Mucosa of descending colon (tissue), 3 donors: ENCODE results near the gene ATP8A2. TPM values are rescaled to one million over a fixed set of nuclear protein-coding genes. Genes with fewer than 3 reads are reported as not detected.

Experiments
- ATAC-seq: fragments of 200-7000 bp; cut with Tn5 transposase; one replicate; pipeline ENCODE4 v1.9.1; 2020; ENCODE audit warnings: mild to moderate bottlenecking, moderate library complexity
- DNase-seq, 3 donors: peaks; one replicate each; pipeline ENCODE4 v3.0.0-alpha.2; 2020
- H3K36me3 ChIP-seq: fragments of 200-600 bp; one replicate; pipeline ENCODE4 v1.8.0; 2021; ENCODE audit warnings: low read depth, mild to moderate bottlenecking
- H3K4me1 ChIP-seq: fragments of 200-600 bp; one replicate; pipeline ENCODE4 v1.8.0; 2021; ENCODE audit warnings: low read depth, mild to moderate bottlenecking
- H3K4me3 ChIP-seq: fragments of 200-600 bp; one replicate; pipeline ENCODE4 v1.8.0; 2021; ENCODE audit warnings: mild to moderate bottlenecking
- H3K9me3 ChIP-seq: fragments of 200-600 bp; one replicate; pipeline ENCODE4 v1.8.0; 2021; ENCODE audit warnings: mild to moderate bottlenecking
- intact Hi-C, 2 donors: fragments of 100-400 bp; cut with DNase I in 1 of 2; cut with micrococcal nuclease in 1 of 2; formaldehyde crosslinking; loops; one replicate each; pipeline versions ENCODE4 v1.11.0 to v1.11.1; 2022; cut with DNase I, micrococcal nuclease
- total RNA-seq, 3 donors: library from RNA; stranded (reverse); fragmentation: NEBNext Ultra II Directional in 2 of 3; extraction: Animal tissue kit (Norgen Biotek cat#: 25700) in 2 of 3; gene quantifications; one replicate each; pipeline versions ENCODE4 v1.2.1 to v1.2.4, GENCODE V29; 2021 to 2023
- TF ChIP-seq, protein P1 (sequence below): fragments of 200-600 bp; IDR thresholded peaks from one replicate; pipeline ENCODE4 v1.8.0; 2022; ENCODE audit warnings: antibody characterized with exemption, mild to moderate bottlenecking
- donor health status: DM: no; HTN: no; CAD: no; lungs with moderate emphysema.
- donor health status: DM: no; HTN: no; CAD: no.
- donor health status: DM: no; HTN: yes; CAD: no.

Gene ATP8A2
- total RNA-seq, 3 donors from 2014 or later: 0.22 to 3.6 (median 0.41) TPM

DNA sequence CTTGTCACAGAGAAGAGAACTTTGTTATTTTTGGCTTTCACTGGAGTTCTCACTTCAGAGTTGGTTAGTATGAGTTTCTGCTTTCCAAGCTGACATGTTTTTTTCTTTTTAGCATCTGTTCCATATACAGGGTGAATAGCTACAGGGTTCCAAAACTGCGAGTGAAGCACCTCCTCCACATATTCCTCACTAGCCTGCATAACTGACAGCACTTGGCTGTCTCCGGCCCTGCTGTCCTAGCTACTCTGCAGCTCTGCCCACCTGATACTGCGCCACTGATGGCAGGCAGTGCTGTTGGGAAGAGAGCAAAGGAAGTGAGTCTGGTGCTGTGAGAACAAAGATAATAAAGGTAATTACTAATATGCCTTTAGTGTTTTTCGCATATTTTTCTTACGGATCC is 6.8 kb downstream of the ATP8A2 start:
- TF ChIP-seq, protein P1, sequence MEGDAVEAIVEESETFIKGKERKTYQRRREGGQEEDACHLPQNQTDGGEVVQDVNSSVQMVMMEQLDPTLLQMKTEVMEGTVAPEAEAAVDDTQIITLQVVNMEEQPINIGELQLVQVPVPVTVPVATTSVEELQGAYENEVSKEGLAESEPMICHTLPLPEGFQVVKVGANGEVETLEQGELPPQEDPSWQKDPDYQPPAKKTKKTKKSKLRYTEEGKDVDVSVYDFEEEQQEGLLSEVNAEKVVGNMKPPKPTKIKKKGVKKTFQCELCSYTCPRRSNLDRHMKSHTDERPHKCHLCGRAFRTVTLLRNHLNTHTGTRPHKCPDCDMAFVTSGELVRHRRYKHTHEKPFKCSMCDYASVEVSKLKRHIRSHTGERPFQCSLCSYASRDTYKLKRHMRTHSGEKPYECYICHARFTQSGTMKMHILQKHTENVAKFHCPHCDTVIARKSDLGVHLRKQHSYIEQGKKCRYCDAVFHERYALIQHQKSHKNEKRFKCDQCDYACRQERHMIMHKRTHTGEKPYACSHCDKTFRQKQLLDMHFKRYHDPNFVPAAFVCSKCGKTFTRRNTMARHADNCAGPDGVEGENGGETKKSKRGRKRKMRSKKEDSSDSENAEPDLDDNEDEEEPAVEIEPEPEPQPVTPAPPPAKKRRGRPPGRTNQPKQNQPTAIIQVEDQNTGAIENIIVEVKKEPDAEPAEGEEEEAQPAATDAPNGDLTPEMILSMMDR: no peak
- Histone ChIP-seq H3K4me3 (no peak overlapping the region), H3K36me3 (no peaks in the 10 kb centered on the region), H3K4me1 (no peaks in the 10 kb centered on the region), H3K9me3 (no peaks in the 10 kb centered on the region)
- ATAC-seq (no peak), DNase-seq (no peak)
- intact Hi-C loops: no loop called here

DNA sequence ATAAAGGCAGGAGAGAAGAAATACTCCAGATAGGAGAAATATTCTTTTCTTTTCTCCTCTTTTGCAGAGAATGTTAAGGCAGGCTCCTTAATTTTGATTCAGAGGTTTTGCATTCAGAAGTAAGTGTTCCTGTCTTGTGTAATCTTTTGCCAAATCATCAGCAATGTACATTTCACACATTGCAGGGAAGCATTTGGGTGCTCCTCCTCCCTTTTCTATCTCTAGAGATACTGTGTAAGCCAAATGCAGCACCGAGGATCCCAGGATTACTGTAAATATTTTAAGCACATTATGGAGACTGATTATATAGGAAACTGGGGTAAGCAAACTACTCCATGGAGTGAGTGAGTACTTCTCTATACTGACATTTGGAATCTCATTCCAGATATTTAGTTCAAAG is 7.2 kb downstream of the ATP8A2 start:
- Histone ChIP-seq H3K4me3 (no peak overlapping the region), H3K9me3 (no peaks in the 10 kb centered on the region), H3K36me3 (no peaks in the 10 kb centered on the region), H3K4me1 (no peaks in the 10 kb centered on the region)
- no peak for DNase-seq
- intact Hi-C loops: no loop called here
- TF ChIP-seq, protein P1: no peak
- no peak for ATAC-seq

DNA sequence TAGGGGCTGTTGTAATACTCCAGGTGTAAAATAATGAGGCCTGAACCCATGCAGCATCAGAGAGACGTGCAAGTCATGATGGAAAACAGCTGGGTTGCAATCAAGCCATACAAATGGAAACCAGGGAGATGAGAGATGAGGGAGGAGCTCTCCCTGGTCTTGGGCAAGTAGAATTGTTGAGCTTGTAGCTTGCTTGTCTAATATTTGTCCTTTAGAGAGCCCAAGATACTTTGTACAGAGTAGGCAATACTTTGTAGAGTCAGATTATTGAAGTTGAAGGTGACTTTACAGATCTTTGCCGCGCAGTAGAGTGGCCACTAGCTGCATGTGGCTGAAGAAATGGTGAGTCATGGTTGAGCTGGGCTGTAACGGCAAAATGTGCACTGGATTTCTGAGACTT is 8.3 kb downstream of the ATP8A2 start:
- no peak for DNase-seq
- ATAC-seq: no peak
- Histone ChIP-seq H3K4me1 (no peaks in the 10 kb centered on the region), H3K9me3 (no peaks in the 10 kb centered on the region), H3K36me3 (no peaks in the 10 kb centered on the region), H3K4me3 (no peak overlapping the region)
- intact Hi-C loops: no loop called here
- TF ChIP-seq, protein P1: no peak

DNA sequence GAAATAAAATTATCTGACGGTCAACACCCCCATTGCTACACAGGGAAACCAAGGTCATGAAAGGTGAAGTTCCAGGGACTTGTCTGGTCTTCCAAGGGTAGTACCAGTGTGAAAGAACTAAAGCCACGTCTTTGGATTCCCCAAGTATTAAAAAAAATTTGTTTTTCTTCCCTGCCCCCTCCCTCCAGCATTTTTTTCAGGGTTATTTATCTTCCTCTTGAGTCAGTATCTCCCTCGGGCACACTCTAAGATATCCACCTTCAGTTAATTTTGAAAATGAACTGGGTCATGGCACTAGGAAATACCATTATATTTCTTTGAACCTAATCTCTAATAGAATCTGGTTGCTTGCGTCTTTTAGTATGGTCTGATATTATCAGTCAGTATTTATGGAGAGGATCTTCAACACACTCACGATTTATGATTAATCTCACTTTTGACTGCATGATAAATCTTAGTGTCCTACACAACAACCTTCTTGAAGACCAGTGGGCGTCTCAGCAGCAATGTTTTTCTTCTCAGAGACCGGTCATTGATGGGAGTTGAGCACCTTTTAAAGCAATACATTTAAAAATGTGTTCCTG is 9.1 kb downstream of the ATP8A2 start:
- Histone ChIP-seq H3K36me3 (no peaks in the 10 kb centered on the region), H3K4me1 (no peaks in the 10 kb centered on the region), H3K9me3 (no peaks in the 10 kb centered on the region), H3K4me3 (no peak overlapping the region)
- intact Hi-C loops: no loop called here
- ATAC-seq: no peak
- TF ChIP-seq, protein P1: no peak
- DNase-seq: no peak

DNA sequence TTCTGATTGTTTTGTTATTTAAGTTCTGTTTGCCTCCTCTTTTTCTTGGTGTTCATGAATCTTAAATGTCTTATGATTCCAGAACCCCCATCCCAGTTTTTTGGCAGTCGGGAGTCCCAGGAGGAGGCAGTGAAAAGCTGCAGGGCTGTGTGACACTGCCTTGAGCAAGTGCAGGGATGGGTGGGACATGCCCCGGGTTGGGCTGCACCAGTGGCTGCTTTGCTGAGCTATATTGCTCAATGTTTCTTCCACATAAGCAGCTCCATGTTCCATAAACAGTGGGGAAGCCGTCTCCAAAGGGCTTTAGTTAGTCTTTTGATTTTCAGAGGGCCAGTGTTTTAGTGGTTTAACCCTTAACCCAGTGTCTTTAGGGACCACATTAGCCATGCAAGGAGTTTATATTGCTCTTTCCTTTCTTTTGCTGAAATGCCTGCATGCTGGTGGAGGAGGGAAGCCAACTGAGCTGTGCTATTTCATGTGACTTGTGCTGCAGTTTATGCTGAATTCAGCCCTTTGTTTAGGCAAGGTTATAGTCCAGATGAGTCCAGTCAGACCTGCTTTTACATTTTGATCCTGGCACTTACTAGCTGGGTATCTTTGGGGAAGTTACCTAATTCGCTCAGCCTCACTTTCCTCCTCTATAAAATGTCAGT is 13.1 kb downstream of the ATP8A2 start:
- DNase-seq: no peak

More for the DNA sequence above, 13.1 kb downstream of the ATP8A2 start:
- Histone ChIP-seq H3K36me3 (no peaks in the 10 kb centered on the region), H3K4me3 (no peak overlapping the region), H3K4me1 (no peaks in the 10 kb centered on the region), H3K9me3 (no peaks in the 10 kb centered on the region)
- no peak for ATAC-seq
- TF ChIP-seq, protein P1: no peak
- intact Hi-C loops: no loop called here
